Trophoblast cell (in vitro differentiated cells and primary cell): ENCODE data around the gene HOMER3.

Experiments
- DNase-seq, 2 donors: peaks; one replicate each; pipeline ENCODE4 v3.0.0-alpha.2; 2016
- H2AFZ ChIP-seq: 2 replicates; pipeline ENCODE4 v1.6.1; 2013; ENCODE audit warnings: low read length, moderate library complexity, mild to moderate bottlenecking; ENCODE audit not compliant: insufficient read depth, poor library complexity
- H2AK5ac ChIP-seq: 2 replicates; pipeline ENCODE4 v1.6.1; 2013; ENCODE audit warnings: mild to moderate bottlenecking, low read length
- H2BK120ac ChIP-seq: 2 replicates; pipeline ENCODE4 v1.6.1; 2013; ENCODE audit warnings: low read length, mild to moderate bottlenecking, moderate library complexity; ENCODE audit not compliant: insufficient read depth, poor library complexity
- H2BK12ac ChIP-seq: 2 replicates; pipeline ENCODE4 v1.6.1; 2013; ENCODE audit warnings: mild to moderate bottlenecking, low read length, moderate library complexity
- H2BK5ac ChIP-seq: 2 replicates; pipeline ENCODE4 v1.6.1; 2013; ENCODE audit warnings: low read length, low read depth, moderate library complexity, mild to moderate bottlenecking; ENCODE audit not compliant: poor library complexity
- H3K14ac ChIP-seq: 2 replicates; pipeline ENCODE4 v1.6.1; 2013; ENCODE audit warnings: mild to moderate bottlenecking, low read length
- H3K18ac ChIP-seq: 2 replicates; pipeline ENCODE4 v1.6.1; 2013; ENCODE audit warnings: mild to moderate bottlenecking, low read length
- H3K23ac ChIP-seq: 2 replicates; pipeline ENCODE4 v1.6.1; 2013; ENCODE audit warnings: low read length
- H3K27ac ChIP-seq: 2 replicates; pipeline ENCODE4 v1.5.1; 2013; ENCODE audit warnings: low read depth, mild to moderate bottlenecking, inconsistent platforms, low read length, moderate library complexity
- H3K27me3 ChIP-seq: 2 replicates; pipeline ENCODE4 v1.6.1; 2013; ENCODE audit warnings: inconsistent platforms, mild to moderate bottlenecking, low read length, moderate library complexity; ENCODE audit not compliant: insufficient read depth
- H3K36me3 ChIP-seq, 2 experiments: 1 replicate in 1 of 2; 2 replicates in 1 of 2; pipeline ENCODE4 v1.6.1; 2013; ENCODE audit warnings: low read length in 2 of 2, mild to moderate bottlenecking in 2 of 2, moderate library complexity in 1 of 2; ENCODE audit not compliant: insufficient read depth in 2 of 2, control insufficient read depth in 1 of 2
- H3K4ac ChIP-seq: 2 replicates; pipeline ENCODE4 v1.6.1; 2013; ENCODE audit warnings: low read depth, mild to moderate bottlenecking, low read length, moderate library complexity
- H3K4me1 ChIP-seq, 2 experiments: 1 replicate in 1 of 2; 2 replicates in 1 of 2; pipeline ENCODE4 v1.6.1; 2013; ENCODE audit warnings: low read length in 2 of 2, mild to moderate bottlenecking in 2 of 2, moderate library complexity in 1 of 2; ENCODE audit not compliant: insufficient read depth in 2 of 2, control insufficient read depth in 1 of 2
- H3K4me2 ChIP-seq: 2 replicates; pipeline ENCODE4 v1.6.1; 2013; ENCODE audit warnings: inconsistent platforms, mild to moderate bottlenecking, low read length, moderate library complexity
- H3K4me3 ChIP-seq: 2 replicates; pipeline ENCODE4 v1.5.1; 2013; ENCODE audit warnings: mild to moderate bottlenecking, low read depth, low read length, inconsistent platforms
- H3K79me1 ChIP-seq: one replicate; pipeline ENCODE4 v1.6.1; 2013; ENCODE audit warnings: low read length
- H3K79me2 ChIP-seq: 2 replicates; pipeline ENCODE4 v1.6.1; 2013; ENCODE audit warnings: low read length, mild to moderate bottlenecking; ENCODE audit not compliant: control insufficient read depth, insufficient read depth, poor library complexity
- H3K9ac ChIP-seq: 2 replicates; pipeline ENCODE4 v1.6.1; 2013; ENCODE audit warnings: mild to moderate bottlenecking, low read length
- H3K9me3 ChIP-seq: 2 replicates; pipeline ENCODE4 v1.6.1; 2013; ENCODE audit warnings: low read depth, mild to moderate bottlenecking, control low read depth, inconsistent platforms, low read length; ENCODE audit not compliant: insufficient read depth
- H4K12ac ChIP-seq: 2 replicates; pipeline ENCODE4 v1.6.1; 2013; ENCODE audit warnings: low read depth, mild to moderate bottlenecking, low read length, moderate library complexity
- H4K8ac ChIP-seq: 2 replicates; pipeline ENCODE4 v1.6.1; 2013; ENCODE audit warnings: low read depth, mild to moderate bottlenecking, low read length, moderate library complexity
- H4K91ac ChIP-seq: one replicate; pipeline ENCODE4 v1.6.1; 2013; ENCODE audit warnings: low read depth, mild to moderate bottlenecking, low read length, moderate library complexity
- WGBS: extraction: QIAGEN DNeasy Blood & Tissue Kit; methylation state at CpG from one replicate; pipeline ENCODE4 v1.1.7; 2013; ENCODE audit warnings: missing lambda C conversion rate; ENCODE audit not compliant: insufficient read length, insufficient coverage; ENCODE audit errors: extremely low coverage; 5-methylcytosine and 5-hydroxymethylcytosine counted together

Gene HOMER3

DNA sequence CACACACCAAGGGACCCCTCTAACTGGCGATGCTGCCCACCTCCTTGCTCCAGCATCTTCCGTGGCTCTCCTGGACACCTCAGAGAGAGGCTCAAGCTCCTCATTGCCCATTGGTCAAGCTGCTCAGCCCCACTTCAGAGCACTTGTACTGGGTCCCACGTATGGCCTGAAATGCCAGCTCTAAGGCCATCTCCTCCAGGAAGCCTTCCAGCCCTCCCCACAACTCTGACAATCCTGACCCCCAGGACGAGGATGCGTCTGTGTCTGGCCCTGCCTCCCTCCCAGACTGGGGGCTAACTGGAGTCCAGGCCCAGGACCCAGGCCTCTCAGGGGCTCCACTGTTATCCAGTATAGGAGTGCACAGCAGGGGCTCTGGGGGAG lies 7.9 kb upstream of the HOMER3 start:
- H3K4me1 ChIP-seq, result peaks cover 3 to 4% of the 10 kb centered on the region in 2 experiments
- H3K4ac ChIP-seq, result no peak overlapping the region
- H3K79me1 ChIP-seq, result no peaks in the 10 kb centered on the region
- H4K8ac ChIP-seq, result no peak overlapping the region
- no peak overlapping the region for H3K4me2 ChIP-seq
- no peak for DNase-seq
- H3K18ac ChIP-seq, result no peak overlapping the region
- no peak overlapping the region for H3K27ac ChIP-seq
- H4K91ac ChIP-seq, result no peak overlapping the region
- H2AFZ ChIP-seq, result no peak overlapping the region
- no peak overlapping the region for H3K23ac ChIP-seq
- no peaks in the 10 kb centered on the region for H3K27me3 ChIP-seq
- H2AK5ac ChIP-seq, result peak overlapping the region; percentile 45
- no peak overlapping the region for H2BK120ac ChIP-seq
- H3K9me3 ChIP-seq, result peaks cover 2% of the 10 kb centered on the region
- no peaks in the 10 kb centered on the region for H3K36me3 ChIP-seq
- H2BK12ac ChIP-seq, result no peak overlapping the region
- no CpG with 5 or more reads among the region's 5 CpGs for WGBS
- no peaks in the 10 kb centered on the region for H3K79me2 ChIP-seq
- H3K9ac ChIP-seq, result no peak overlapping the region
- H2BK5ac ChIP-seq, result no peak overlapping the region
- H4K12ac ChIP-seq, result no peak overlapping the region
- no peak overlapping the region for H3K4me3 ChIP-seq
- H3K14ac ChIP-seq, result no peak overlapping the region

DNA sequence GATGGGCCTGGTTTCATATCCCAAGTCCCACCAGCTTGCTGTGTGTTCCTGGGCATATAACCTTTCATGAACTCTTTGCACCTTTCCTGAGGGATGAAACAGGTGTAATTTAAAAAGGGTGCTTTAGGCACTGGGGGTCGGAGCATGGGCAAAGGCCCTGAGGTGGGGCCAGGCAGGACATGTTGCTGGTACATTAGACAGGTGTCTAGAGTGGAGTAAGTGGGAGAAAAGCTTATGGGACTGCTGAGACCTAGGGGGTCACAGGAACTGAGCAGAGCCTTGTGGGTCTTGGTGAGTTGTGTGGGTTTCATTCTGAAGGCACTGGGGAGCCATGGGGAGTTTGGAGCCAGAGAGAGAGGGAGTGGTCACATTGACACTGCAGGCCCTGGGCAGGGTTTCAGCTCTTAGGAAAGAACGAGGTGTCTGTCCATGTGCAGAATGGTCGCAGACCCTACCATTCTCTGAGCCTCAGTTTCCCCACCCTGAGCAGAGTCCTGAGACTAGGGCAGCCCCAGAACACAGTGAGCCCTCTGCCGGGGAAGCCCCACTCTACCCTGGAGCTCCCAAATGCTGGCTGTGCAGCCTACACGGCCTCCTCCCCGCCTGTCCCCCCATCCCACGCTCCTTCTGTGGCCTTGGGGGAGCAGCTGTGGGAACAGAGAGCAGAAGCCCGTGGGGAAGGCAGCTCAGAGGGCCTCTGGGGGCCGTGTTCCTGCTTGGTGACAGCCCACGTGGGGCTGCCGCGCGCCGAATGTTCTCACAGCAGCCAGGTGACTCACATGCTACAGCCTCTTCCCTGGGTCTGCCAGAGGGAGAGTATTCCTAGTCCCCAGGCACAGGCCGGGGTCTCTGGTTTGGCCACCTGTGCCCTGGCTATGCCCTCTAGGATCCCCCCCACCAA lies 7.3 kb upstream of the HOMER3 start:
- H4K91ac ChIP-seq, result no peak overlapping the region
- H2BK12ac ChIP-seq, result no peak overlapping the region
- DNase-seq, result peak in 1 of 2 donors; percentile 5
- H3K79me2 ChIP-seq, result no peaks in the 10 kb centered on the region
- H3K79me1 ChIP-seq, result no peaks in the 10 kb centered on the region
- no peak overlapping the region for H3K14ac ChIP-seq
- H2BK5ac ChIP-seq, result no peak overlapping the region
- H3K36me3 ChIP-seq, result no peaks in the 10 kb centered on the region
- H3K4ac ChIP-seq, result no peak overlapping the region
- no peak overlapping the region for H3K4me2 ChIP-seq
- no peak overlapping the region for H4K8ac ChIP-seq
- no peak overlapping the region for H2BK120ac ChIP-seq
- H3K9ac ChIP-seq, result no peak overlapping the region
- H3K4me3 ChIP-seq, result no peak overlapping the region
- H3K18ac ChIP-seq, result no peak overlapping the region
- WGBS, result no CpG with 5 or more reads among the region's 15 CpGs
- no peaks in the 10 kb centered on the region for H3K9me3 ChIP-seq
- no peaks in the 10 kb centered on the region for H3K27me3 ChIP-seq
- H3K23ac ChIP-seq, result no peak overlapping the region
- no peak overlapping the region for H2AFZ ChIP-seq
- H3K4me1 ChIP-seq, result peaks cover 3 to 4% of the 10 kb centered on the region in 2 experiments
- no peak overlapping the region for H2AK5ac ChIP-seq
- H4K12ac ChIP-seq, result no peak overlapping the region
- H3K27ac ChIP-seq, result no peak overlapping the region

DNA sequence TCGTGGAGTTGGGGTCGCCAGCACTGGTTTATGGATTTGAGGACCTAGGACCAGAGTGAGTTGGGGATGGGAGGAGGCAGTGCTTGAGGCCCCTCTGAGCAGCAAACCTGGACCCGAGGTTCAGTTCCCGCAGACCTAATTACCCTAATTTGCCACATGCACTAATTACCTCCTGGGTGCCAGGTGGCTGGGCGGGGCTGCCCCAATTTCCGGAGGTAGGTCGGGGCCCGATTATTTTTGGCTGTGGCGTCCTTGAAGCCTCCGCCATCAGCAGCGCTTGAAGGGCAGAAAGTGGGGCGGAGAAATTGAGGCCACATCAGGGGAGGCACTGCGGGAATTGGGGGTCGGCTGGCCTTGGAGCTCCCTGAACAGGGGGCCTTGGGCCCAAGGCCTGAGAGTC lies 5.9 kb upstream of the HOMER3 start:
- peaks cover 2% of the 10 kb centered on the region in 2 experiments for H3K4me1 ChIP-seq
- H2BK5ac ChIP-seq, result no peak overlapping the region
- H2AK5ac ChIP-seq, result no peak overlapping the region
- no peak overlapping the region for H4K91ac ChIP-seq
- no peaks in the 10 kb centered on the region for H3K36me3 ChIP-seq
- no peak overlapping the region for H3K23ac ChIP-seq
- no peak for DNase-seq
- H3K9me3 ChIP-seq, result no peaks in the 10 kb centered on the region
- no peak overlapping the region for H4K12ac ChIP-seq
- H3K14ac ChIP-seq, result no peak overlapping the region
- H2BK120ac ChIP-seq, result no peak overlapping the region
- H2BK12ac ChIP-seq, result no peak overlapping the region
- no peak overlapping the region for H3K4me3 ChIP-seq
- H3K4me2 ChIP-seq, result no peak overlapping the region
- H2AFZ ChIP-seq, result no peak overlapping the region
- H3K27me3 ChIP-seq, result no peaks in the 10 kb centered on the region
- H3K27ac ChIP-seq, result no peak overlapping the region
- H3K79me1 ChIP-seq, result no peaks in the 10 kb centered on the region
- H4K8ac ChIP-seq, result no peak overlapping the region
- no peaks in the 10 kb centered on the region for H3K79me2 ChIP-seq
- no peak overlapping the region for H3K18ac ChIP-seq
- no CpG with 5 or more reads among the region's 14 CpGs for WGBS
- no peak overlapping the region for H3K9ac ChIP-seq
- no peak overlapping the region for H3K4ac ChIP-seq

- Histone ChIP-seq H3K4me1 (peaks cover 0 to 1% of the 10 kb centered on the region in 2 experiments), H3K79me2 (no peaks in the 10 kb centered on the region), H2BK120ac (no peak overlapping the region), H4K8ac (no peak overlapping the region), H2BK12ac (no peak overlapping the region), H4K12ac (no peak overlapping the region), H3K9ac (no peak overlapping the region), H3K36me3 (no peaks in the 10 kb centered on the region), H3K4ac (no peak overlapping the region), H2AFZ (no peak overlapping the region), H4K91ac (no peak overlapping the region), H3K9me3 (no peaks in the 10 kb centered on the region), H2AK5ac (no peak overlapping the region), H3K79me1 (peaks cover 1% of the 10 kb centered on the region), H3K18ac (no peak overlapping the region), H3K4me2 (no peak overlapping the region), H3K27me3 (no peaks in the 10 kb centered on the region), H3K23ac (no peak overlapping the region), H3K14ac (no peak overlapping the region), H3K4me3 (no peak overlapping the region), H2BK5ac (no peak overlapping the region), H3K27ac (no peak overlapping the region)
- DNase-seq, result no peak
Observed at GRCh38 chr19:18946335-18946734, 5.3 kb upstream of the HOMER3 start.
